GM23338 (cell line): Measurements from ENCODE around the gene MAN2B2. TPM values are rescaled to one million over a fixed set of nuclear protein-coding genes. Genes with fewer than 3 reads are reported as not detected.

ENCODE experiments used
- ATAC-seq: fragments of 200-7000 bp; cut with Tn5 transposase; 3 replicates; pipeline ENCODE4 v1.9.1; 2020
- DNase-seq: peaks from one replicate; pipeline ENCODE4 v3.0.0-alpha.2; 2015; ENCODE audit warnings: low spot score
- H2AFZ ChIP-seq: fragments of 200-600 bp; sonication (generic); 2 replicates; pipeline ENCODE4 v1.8.0; 2016; ENCODE audit warnings: antibody characterized with exemption, mild to moderate bottlenecking, moderate library complexity
- H3F3A ChIP-seq: fragments of 200-600 bp; sonication (generic); replicated peaks from 2 replicates; pipeline ENCODE4 v1.8.0; 2017; ENCODE audit warnings: antibody characterized with exemption, mixed run types, low read depth
- H3K27ac ChIP-seq: fragments of 200-600 bp; sonication (generic); 2 replicates; pipeline ENCODE4 v1.6.1; 2016; ENCODE audit warnings: low read depth
- H3K27me3 ChIP-seq: fragments of 200-600 bp; sonication (generic); 2 replicates; pipeline ENCODE4 v1.8.0; 2016; ENCODE audit warnings: mild to moderate bottlenecking, mixed run types, moderate library complexity; ENCODE audit not compliant: insufficient read depth
- H3K36me3 ChIP-seq: fragments of 200-600 bp; sonication (generic); 2 replicates; pipeline ENCODE4 v1.8.0; 2016; ENCODE audit warnings: mild to moderate bottlenecking; ENCODE audit not compliant: insufficient read depth
- H3K4me1 ChIP-seq: fragments of 200-600 bp; sonication (generic); 2 replicates; pipeline ENCODE4 v1.8.0; 2016; ENCODE audit warnings: mild to moderate bottlenecking, moderate library complexity; ENCODE audit not compliant: insufficient read depth
- H3K4me2 ChIP-seq: fragments of 200-600 bp; sonication (generic); 2 replicates; pipeline ENCODE4 v1.7.1; 2017; ENCODE audit warnings: mixed run types
- H3K4me3 ChIP-seq: fragments of 200-600 bp; sonication (generic); 2 replicates; pipeline ENCODE4 v1.6.1; 2016; ENCODE audit warnings: mixed run types
- H3K79me2 ChIP-seq: fragments of 200-600 bp; sonication (generic); replicated peaks from 2 replicates; pipeline ENCODE4 v1.8.0; 2017; ENCODE audit warnings: mild to moderate bottlenecking; ENCODE audit not compliant: insufficient read depth
- H3K9me2 ChIP-seq: fragments of 200-600 bp; sonication (generic); 2 replicates; pipeline ENCODE4 v1.8.0; 2017; ENCODE audit not compliant: insufficient read depth
- H4K20me1 ChIP-seq: fragments of 200-600 bp; sonication (generic); replicated peaks from 2 replicates; pipeline ENCODE4 v1.8.0; 2017; ENCODE audit warnings: mild to moderate bottlenecking; ENCODE audit not compliant: insufficient read depth
- H3K27ac Mint-ChIP-seq: 2 replicates; pipeline ENCODE4 v1.8.0; 2020; ENCODE audit warnings: inconsistent platforms, mild to moderate bottlenecking, moderate library complexity, mixed read lengths
- H3K27me3 Mint-ChIP-seq: 3 replicates; pipeline ENCODE4 v1.8.0; 2022; ENCODE audit warnings: low read depth, mild to moderate bottlenecking, moderate library complexity, mixed read lengths, inconsistent platforms; ENCODE audit not compliant: insufficient read depth, poor library complexity
- H3K36me3 Mint-ChIP-seq: 3 replicates; pipeline ENCODE4 v1.8.0; 2021; ENCODE audit warnings: low read depth, mild to moderate bottlenecking, inconsistent platforms, moderate library complexity, mixed read lengths
- H3K4me1 Mint-ChIP-seq: 3 replicates; pipeline ENCODE4 v1.8.0; 2020; ENCODE audit warnings: mild to moderate bottlenecking, inconsistent platforms, mixed read lengths
- H3K4me3 Mint-ChIP-seq: 3 replicates; pipeline ENCODE4 v1.8.0; 2021; ENCODE audit warnings: moderate library complexity, mild to moderate bottlenecking, inconsistent platforms, mixed read lengths
- H3K9me3 Mint-ChIP-seq: 3 replicates; pipeline ENCODE4 v1.8.0; 2020; ENCODE audit warnings: moderate library complexity, mild to moderate bottlenecking, inconsistent platforms, mixed read lengths
- CREB1 ChIP-seq: fragments of 250-450 bp; sonication (Bioruptor Pico); IDR thresholded peaks from 2 replicates; pipeline ENCODE4 v1.5.0; 2020; ENCODE audit warnings: low read depth, mild to moderate bottlenecking, moderate library complexity
- CTCF ChIP-seq, 2 experiments: fragments of 200-600 bp in 1 of 2; sonication (generic) in 1 of 2; conservative IDR thresholded peaks; 2 replicates each; pipeline versions ENCODE4 v1.5.1 to v1.6.1; 2016 to 2017; ENCODE audit warnings: antibody characterized with exemption in 2 of 2, low read depth in 2 of 2, mild to moderate bottlenecking in 2 of 2, moderate library complexity in 1 of 2
- ETS1 ChIP-seq: IDR thresholded peaks from 2 replicates; pipeline ENCODE4 v1.6.1; 2016; ENCODE audit warnings: antibody characterized with exemption
- EZH2 ChIP-seq: fragments of 200-600 bp; sonication (generic); IDR thresholded peaks from one replicate; pipeline ENCODE4 v1.8.0; 2017; ENCODE audit warnings: antibody characterized with exemption, mild to moderate bottlenecking, low read depth; ENCODE audit not compliant: unreplicated experiment
- EZH2phosphoT487 ChIP-seq: fragments of 200-600 bp; sonication (generic); IDR thresholded peaks from one replicate; pipeline ENCODE4 v1.8.1; 2018; ENCODE audit warnings: antibody characterized with exemption; ENCODE audit not compliant: unreplicated experiment
- JUNB ChIP-seq: IDR thresholded peaks from one replicate; pipeline ENCODE4 v1.6.1; 2016; ENCODE audit warnings: antibody characterized with exemption; ENCODE audit not compliant: unreplicated experiment
- NANOG ChIP-seq: IDR thresholded peaks from 2 replicates; pipeline ENCODE4 v1.6.1; 2016; ENCODE audit warnings: antibody characterized with exemption, borderline replicate concordance
- POLR2AphosphoS5 ChIP-seq: IDR thresholded peaks from 2 replicates; pipeline ENCODE4 v1.6.1; 2016; ENCODE audit warnings: antibody characterized with exemption, low read depth
- REST ChIP-seq: IDR thresholded peaks from one replicate; pipeline ENCODE4 v1.6.1; 2018; ENCODE audit warnings: antibody characterized with exemption; ENCODE audit not compliant: unreplicated experiment
- STAT1 ChIP-seq: IDR thresholded peaks from one replicate; pipeline ENCODE4 v1.6.1; 2016; ENCODE audit warnings: antibody characterized with exemption; ENCODE audit not compliant: unreplicated experiment
- ZNF114 ChIP-seq: fragments of 250-450 bp; sonication (Bioruptor Pico); IDR thresholded peaks from 2 replicates; pipeline ENCODE4 v1.5.0; 2020; ENCODE audit warnings: mild to moderate bottlenecking, moderate library complexity
- ZNF331 ChIP-seq: fragments of 250-450 bp; sonication (Bioruptor Pico); IDR thresholded peaks from 2 replicates; pipeline ENCODE4 v1.5.0; 2020; ENCODE audit warnings: low read depth, mild to moderate bottlenecking, moderate library complexity
- polyA plus RNA-seq: library from polyadenylated mRNA; unstranded; fragments of >200 nt; fragmentation: Nextera tagmentation; extraction: Ambion mirVana; gene quantifications from 2 replicates; pipeline ENCODE4 v1.2.1, GENCODE V29; 2016
- total RNA-seq: library from RNA; depleted of rRNA; stranded (reverse); fragments of >200 nt; shearing (Covaris generic); gene quantifications from 2 replicates; pipeline ENCODE4 v1.2.3, GENCODE V29; 2014

Gene MAN2B2
- total and polyA plus RNA-seq, 2 experiments from 2014 or later = 1.6 to 6.9 TPM

- peak overlapping the region; percentile 92 for H3K4me2 ChIP-seq
- H2AFZ ChIP-seq = peak overlapping the region; percentile 87
- peak overlapping the region; percentile 87 for H3K4me3 ChIP-seq
- H3K4me3 Mint-ChIP-seq = peak overlapping the region; percentile 74
- H3K9me2 ChIP-seq = no peaks in the 10 kb centered on the region
- peaks cover 20% of the 10 kb centered on the region for H3K27me3 ChIP-seq
- no peaks in the 10 kb centered on the region for H3K79me2 ChIP-seq
- peaks cover 3% of the 10 kb centered on the region; the same call in 1 of the 2 replicates for H3K4me1 ChIP-seq
- TF ChIP-seq CTCF (conservative IDR thresholded peaks at IDR 0.05; ENCODE audit: low read depth in 2 of 2) = no peak
- TF ChIP-seq EZH2phosphoT487 = no peak
- TF ChIP-seq POLR2AphosphoS5 = no peak
- no peak for TF ChIP-seq REST
- TF ChIP-seq ZNF114 (CRISPR knock-in tag) = no peak
- TF ChIP-seq EZH2 = no peak
- TF ChIP-seq NANOG = no peak
- H3K27ac Mint-ChIP-seq = no peak overlapping the region
- peaks cover 17% of the 10 kb centered on the region for H3K36me3 Mint-ChIP-seq
- peaks cover 14% of the 10 kb centered on the region for H3K27me3 Mint-ChIP-seq
- no peaks in the 10 kb centered on the region for H4K20me1 ChIP-seq
- ATAC-seq = peak; percentile 12
- H3K4me1 Mint-ChIP-seq = no peaks in the 10 kb centered on the region; the same call in 2 of the 3 replicates
- H3K9me3 Mint-ChIP-seq = peaks cover 3% of the 10 kb centered on the region; the same call in 2 of the 3 replicates
- no peak overlapping the region for H3K27ac ChIP-seq
- DNase-seq = peak; percentile 16
- no peaks in the 10 kb centered on the region for H3K36me3 ChIP-seq
- no peaks in the 10 kb centered on the region for H3F3A ChIP-seq
These were observed 683 bp downstream of the MAN2B2 start for GRCh38 chr4:6575503-6576240.

DNA sequence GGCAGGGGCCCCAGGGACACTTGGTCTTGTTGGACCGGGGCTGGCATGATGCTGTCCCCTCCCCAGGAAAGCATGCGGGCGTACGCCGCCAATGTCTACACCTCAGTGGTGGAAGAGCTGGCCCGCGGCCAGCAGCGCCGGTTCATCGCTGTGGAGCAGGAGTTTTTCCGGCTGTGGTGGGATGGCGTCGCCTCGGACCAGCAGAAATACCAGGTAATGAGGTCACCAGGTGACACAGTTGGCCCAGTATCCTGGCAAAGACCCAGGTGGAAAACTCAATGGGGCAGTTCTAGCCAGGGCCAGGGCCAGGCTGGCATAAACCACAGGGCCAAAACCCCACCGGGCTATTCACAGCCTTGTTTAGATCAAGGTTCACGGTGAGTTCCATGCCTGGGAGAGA, 1.5 kb downstream of the MAN2B2 start:
- Histone ChIP-seq H3K27me3 (peaks cover 20% of the 10 kb centered on the region), H3K9me2 (no peaks in the 10 kb centered on the region), H4K20me1 (no peaks in the 10 kb centered on the region), H3K79me2 (no peaks in the 10 kb centered on the region), H3K36me3 (no peaks in the 10 kb centered on the region), H3K4me2 (no peak overlapping the region), H2AFZ (no peak overlapping the region), H3K4me1 (peaks cover 3% of the 10 kb centered on the region; the same call in 1 of the 2 replicates), H3K4me3 (no peak overlapping the region), H3F3A (no peaks in the 10 kb centered on the region), H3K27ac (no peak overlapping the region)
- Mint-ChIP-seq H3K36me3 (peaks cover 20% of the 10 kb centered on the region), H3K27me3 (peaks cover 14% of the 10 kb centered on the region), H3K4me3 (no peak overlapping the region), H3K27ac (no peak overlapping the region), H3K4me1 (no peaks in the 10 kb centered on the region; the same call in 2 of the 3 replicates), H3K9me3 (peaks cover 3% of the 10 kb centered on the region; the same call in 2 of the 3 replicates)
- ATAC-seq (no peak), DNase-seq (no peak)
- no peak for TF ChIP-seq JUNB
- no peak for TF ChIP-seq CREB1
- TF ChIP-seq NANOG = no peak
- no peak for TF ChIP-seq CTCF (conservative IDR thresholded peaks at IDR 0.05; ENCODE audit: low read depth in 2 of 2)
- no peak for TF ChIP-seq ZNF331 (CRISPR knock-in tag)
- TF ChIP-seq EZH2 = no peak
- no peak for TF ChIP-seq ETS1
- no peak for TF ChIP-seq STAT1
- TF ChIP-seq EZH2phosphoT487 = no peak
